Pancreas (tissue), 10 donors: Measurements from ENCODE around the gene ZFAND3. TPM values are rescaled to one million over a fixed set of nuclear protein-coding genes. Genes with fewer than 3 reads are reported as not detected.

Experiments used
- ATAC-seq, 4 donors: fragments of 200-7000 bp; cut with Tn5 transposase; one replicate each; pipeline versions ENCODE4 v1.8.0 to v1.9.1; 2020; ENCODE audit warnings: mild to moderate bottlenecking in 4 of 4, moderate library complexity in 4 of 4
- DNase-seq, 6 donors: peaks; one replicate each; pipeline ENCODE4 v3.0.0-alpha.2; 2020
- FAIRE-seq: peaks from 2 replicates; lab custom pipeline; 2012; peaks lifted over from hg19 to GRCh38; lab: Jason Lieb, UNC
- H3K27ac ChIP-seq, 4 donors: fragments of 200-600 bp; sonication (generic); 1 replicate in 3 of 4; 2 replicates in 1 of 4; pipeline versions ENCODE4 v1.5.0 to v1.8.0; 2020
- H3K27me3 ChIP-seq, 4 donors: fragments of 200-600 bp; one replicate each; pipeline ENCODE4 v1.8.0; 2021
- H3K36me3 ChIP-seq, 3 donors: fragments of 200-600 bp; sonication (generic) in 1 of 3; one replicate each; pipeline versions ENCODE4 v1.5.0 to v1.8.0; 2020 to 2021
- H3K4me1 ChIP-seq, 3 donors: fragments of 200-600 bp; one replicate each; pipeline ENCODE4 v1.8.0; 2021
- H3K4me3 ChIP-seq, 4 donors: fragments of 200-600 bp; sonication (generic) in 2 of 4; one replicate each; pipeline versions ENCODE4 v1.5.0 to v1.8.0; 2020 to 2021
- H3K9me3 ChIP-seq, 4 donors: fragments of 200-600 bp; one replicate each; pipeline ENCODE4 v1.8.0; 2021
- WGBS, 2 donors: extraction: QIAGEN DNeasy Blood & Tissue Kit; methylation state at CpG; one replicate each; pipeline ENCODE4 v1.1.7; 2013; 5-methylcytosine and 5-hydroxymethylcytosine counted together
- intact Hi-C, 3 donors: fragments of 100-400 bp; cut with DNase I; formaldehyde crosslinking; loops; one replicate each; pipeline versions ENCODE4 v1.11.1 to v1.14.2; 2022
- polyA plus RNA-seq, 2 donors: library from polyadenylated mRNA; stranded (reverse); fragments of 200-250 nt; gene quantifications; one replicate each; pipeline ENCODE4 v1.2.3, GENCODE V29; 2013
- total RNA-seq, 6 donors: library from RNA; stranded (reverse); fragmentation: NEBNext Ultra II Directional in 4 of 6; extraction: Animal tissue kit (Norgen Biotek cat#: 25700) in 4 of 6; gene quantifications; one replicate each; pipeline versions ENCODE4 v1.2.1 to v1.2.4, GENCODE V29; 2021 to 2023
- TF ChIP-seq, protein P1 (sequence below), 4 donors: fragments of 200-600 bp; sonication (generic) in 3 of 4; IDR thresholded peaks; one replicate each; pipeline versions ENCODE4 v1.5.0 to v1.8.0; 2021; ENCODE audit warnings: antibody characterized with exemption in 4 of 4
- donor health status: healthy with polysubstance abuse.
- donor health status: DM: no; HTN: no; CAD: no; lungs with moderate emphysema.
- donor health status: DM: no; HTN: no; CAD: no.
- donor health status: control.
- donor health status: control.
- donor health status: Bipolar disorder and iron deficiency.
- donor health status: DM: yes; HTN: yes; CAD: no.
- donor health status: DM: no; HTN: no; CAD: no.
- donor health status: DM: no; HTN: no; CAD: no.
- donor health status: DM: yes; HTN: yes; CAD: no.

Gene ZFAND3
- total and polyA plus RNA-seq, 8 donors: 13.1 to 49.8 (median 31.8) TPM

DNA sequence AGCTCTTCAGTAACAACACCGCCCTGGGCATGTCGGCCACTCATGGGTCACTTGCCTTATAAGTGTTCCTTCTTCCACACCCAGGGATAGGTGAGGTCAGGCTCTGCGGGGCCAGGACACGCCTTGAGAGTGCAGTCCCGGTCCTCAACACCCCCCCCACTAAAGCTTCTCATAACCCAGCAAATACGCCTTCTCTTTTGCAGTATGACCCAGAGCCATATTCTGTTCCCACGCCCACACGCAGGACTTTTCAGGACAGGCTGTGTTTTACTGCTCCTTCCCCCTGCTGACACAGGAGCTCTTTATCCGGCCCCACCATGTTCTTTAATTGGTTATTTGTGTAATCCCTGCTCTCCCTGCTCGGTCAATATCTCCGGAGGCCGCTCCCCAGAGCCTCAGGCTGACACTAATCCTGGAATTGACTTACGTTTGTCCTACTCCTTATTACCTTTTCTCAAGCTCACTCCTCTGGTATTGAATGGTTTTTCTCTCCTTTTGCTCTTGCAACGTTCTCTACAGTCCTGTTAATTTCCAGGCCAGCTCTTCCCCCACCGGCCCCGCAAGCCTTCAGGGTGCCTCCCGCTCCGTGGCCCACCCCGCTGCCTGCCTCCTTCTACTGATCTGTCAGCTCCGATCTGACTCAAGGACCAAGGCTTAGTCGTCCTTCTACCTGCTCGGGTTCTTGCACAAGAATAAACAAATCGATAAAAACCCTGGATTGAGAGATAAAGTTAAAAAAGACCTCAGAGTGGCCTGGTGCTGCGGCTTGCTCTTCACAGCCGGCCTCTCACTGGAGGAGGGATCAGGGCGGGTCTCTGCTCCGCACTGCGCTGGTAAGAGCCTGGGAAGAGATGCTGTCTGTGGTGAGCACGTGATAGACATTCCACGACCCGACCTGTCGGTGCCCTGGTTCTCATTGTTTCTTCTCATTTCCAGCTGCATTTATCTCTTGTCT is 357.5 kb downstream of the ZFAND3 start:
- Histone ChIP-seq H3K27me3 (no peaks in the 10 kb centered on the region), H3K4me3 (no peak overlapping the region), H3K27ac (no peak overlapping the region), H3K36me3 (no peaks in the 10 kb centered on the region), H3K9me3 (no peaks in the 10 kb centered on the region), H3K4me1 (peaks cover 0 to 11% (median 0%) of the 10 kb centered on the region in 3 donors)
- intact Hi-C loops: no loop called here
- no peak for FAIRE-seq
- TF ChIP-seq, protein P1, sequence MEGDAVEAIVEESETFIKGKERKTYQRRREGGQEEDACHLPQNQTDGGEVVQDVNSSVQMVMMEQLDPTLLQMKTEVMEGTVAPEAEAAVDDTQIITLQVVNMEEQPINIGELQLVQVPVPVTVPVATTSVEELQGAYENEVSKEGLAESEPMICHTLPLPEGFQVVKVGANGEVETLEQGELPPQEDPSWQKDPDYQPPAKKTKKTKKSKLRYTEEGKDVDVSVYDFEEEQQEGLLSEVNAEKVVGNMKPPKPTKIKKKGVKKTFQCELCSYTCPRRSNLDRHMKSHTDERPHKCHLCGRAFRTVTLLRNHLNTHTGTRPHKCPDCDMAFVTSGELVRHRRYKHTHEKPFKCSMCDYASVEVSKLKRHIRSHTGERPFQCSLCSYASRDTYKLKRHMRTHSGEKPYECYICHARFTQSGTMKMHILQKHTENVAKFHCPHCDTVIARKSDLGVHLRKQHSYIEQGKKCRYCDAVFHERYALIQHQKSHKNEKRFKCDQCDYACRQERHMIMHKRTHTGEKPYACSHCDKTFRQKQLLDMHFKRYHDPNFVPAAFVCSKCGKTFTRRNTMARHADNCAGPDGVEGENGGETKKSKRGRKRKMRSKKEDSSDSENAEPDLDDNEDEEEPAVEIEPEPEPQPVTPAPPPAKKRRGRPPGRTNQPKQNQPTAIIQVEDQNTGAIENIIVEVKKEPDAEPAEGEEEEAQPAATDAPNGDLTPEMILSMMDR (IDR thresholded peaks at IDR 0.05): no peak
- no peak for DNase-seq
- 33% methylated on average over 32 of the region's 32 CpGs for WGBS, 2 donors
- ATAC-seq: peak; percentile 51 to 85 (median 79)

DNA sequence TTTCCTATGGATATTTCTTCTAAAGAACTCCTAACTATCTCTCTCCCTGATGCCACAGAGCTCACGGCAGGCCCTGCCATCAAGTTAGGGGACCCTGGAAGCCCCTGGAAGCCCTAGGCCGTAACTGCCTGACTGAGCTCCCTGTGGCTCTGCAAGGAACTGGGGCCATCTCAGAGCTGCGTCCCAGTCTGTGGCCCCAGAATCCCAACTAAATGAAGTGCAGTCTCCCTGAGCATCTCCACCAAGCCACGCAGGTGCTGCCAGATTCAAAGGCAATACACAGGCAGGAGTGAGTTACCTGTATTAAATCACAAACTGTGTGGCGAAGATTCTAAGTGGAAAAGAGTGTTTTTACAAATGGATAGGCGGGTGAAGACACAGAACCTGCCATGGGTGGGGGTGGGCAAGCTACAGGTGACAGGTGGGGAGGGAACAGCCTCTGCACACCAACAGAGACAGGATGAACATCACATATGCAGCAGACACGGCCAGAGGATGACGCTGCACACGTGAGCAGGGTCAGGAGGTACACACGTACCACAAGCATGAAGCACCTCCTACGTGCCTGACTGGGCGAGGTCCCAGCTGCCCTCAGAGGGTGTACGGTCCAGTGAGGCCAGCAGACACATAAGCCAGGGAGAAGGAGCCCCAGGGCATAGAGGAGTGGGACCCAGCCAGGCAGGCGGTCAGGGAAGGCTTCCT is 358.5 kb downstream of the ZFAND3 start:
- Histone ChIP-seq H3K9me3 (no peaks in the 10 kb centered on the region), H3K27ac (no peak overlapping the region), H3K27me3 (no peaks in the 10 kb centered on the region), H3K4me1 (peaks cover 0 to 11% (median 0%) of the 10 kb centered on the region in 3 donors), H3K36me3 (no peaks in the 10 kb centered on the region), H3K4me3 (no peak overlapping the region)
- TF ChIP-seq, protein P1 (IDR thresholded peaks at IDR 0.05): no peak
- ATAC-seq: no peak
- DNase-seq: no peak
- 83 to 90% methylated on average over 14 of the region's 14 CpGs for WGBS, 2 donors
- no peak for FAIRE-seq
- intact Hi-C loops: no loop called here

DNA sequence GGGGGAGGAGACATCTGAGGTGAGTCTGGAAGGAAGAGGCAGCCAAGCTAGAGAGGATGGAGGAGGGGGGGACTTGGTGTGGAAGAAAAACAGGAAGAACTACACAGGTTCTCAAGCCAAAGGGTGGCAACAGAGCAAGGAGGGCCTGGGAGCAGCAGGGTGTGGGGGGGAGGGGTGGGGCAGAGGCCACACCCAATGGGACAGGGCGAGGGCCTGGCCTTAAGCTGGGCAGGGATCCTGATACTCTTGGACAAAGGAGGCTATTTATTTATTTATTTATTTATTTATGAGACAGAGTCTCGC is 359.0 kb downstream of the ZFAND3 start:
- ATAC-seq: no peak
- no peaks in the 10 kb centered on the region for H3K36me3 ChIP-seq
- TF ChIP-seq, protein P1 (IDR thresholded peaks at IDR 0.05): no peak
- H3K4me3 ChIP-seq: no peak overlapping the region
- H3K9me3 ChIP-seq: no peaks in the 10 kb centered on the region
- FAIRE-seq: no peak
- no peak for DNase-seq
- no peak overlapping the region for H3K27ac ChIP-seq
- 98% methylated on average over 2 of the region's 2 CpGs for WGBS, 2 donors
- intact Hi-C loops: no loop called here
- H3K27me3 ChIP-seq: no peaks in the 10 kb centered on the region
- H3K4me1 ChIP-seq: peaks cover 0 to 11% (median 0%) of the 10 kb centered on the region in 3 donors

DNA sequence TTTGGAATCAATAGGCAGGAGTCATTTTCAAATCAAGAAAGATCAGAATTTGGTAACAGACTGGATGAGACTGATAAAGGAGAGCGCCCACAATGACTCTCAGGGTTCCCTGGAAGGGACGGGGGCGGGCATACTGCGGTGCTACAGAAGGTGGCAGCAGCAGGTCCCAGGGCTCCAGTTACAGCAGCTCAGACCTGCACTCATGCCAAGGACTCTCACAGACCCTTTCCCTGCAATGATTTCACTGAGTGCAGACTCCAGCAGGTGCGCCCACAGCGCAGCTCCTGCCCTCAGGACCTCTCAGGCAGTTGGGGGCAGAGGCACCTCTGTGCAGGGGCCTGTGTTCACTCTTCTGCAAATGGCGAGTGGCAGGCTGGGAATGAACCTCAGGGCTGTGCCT is 359.8 kb downstream of the ZFAND3 start:
- peak in 1 of 6 donors; percentile 31 for DNase-seq
- H3K27ac ChIP-seq: no peak overlapping the region
- TF ChIP-seq, protein P1 (IDR thresholded peaks at IDR 0.05): no peak
- ATAC-seq: no peak
- H3K36me3 ChIP-seq: no peaks in the 10 kb centered on the region
- intact Hi-C loops: no loop called here
- H3K27me3 ChIP-seq: no peaks in the 10 kb centered on the region
- no peak for FAIRE-seq
- H3K4me3 ChIP-seq: no peak overlapping the region
- peaks cover 0 to 11% (median 0%) of the 10 kb centered on the region in 3 donors for H3K4me1 ChIP-seq
- H3K9me3 ChIP-seq: no peaks in the 10 kb centered on the region
- WGBS, 2 donors: 96% methylated on average over 7 of the region's 7 CpGs
